Esophagus squamous epithelium (tissue), 5 donors: ENCODE data around the gene TMEM266. TPM values are rescaled to one million over a fixed set of nuclear protein-coding genes. Genes with fewer than 3 reads are reported as not detected.

Source experiments
- DNase-seq: peaks from one replicate; lab custom pipeline; 2025; lab: John Stamatoyannopoulos, UW
- H3K27ac ChIP-seq, 4 donors: fragments of 200-600 bp; sonication (generic); one replicate each; pipeline ENCODE4 v1.5.1; 2016 to 2019; ENCODE audit warnings: mild to moderate bottlenecking in 1 of 4
- H3K27me3 ChIP-seq, 4 donors: fragments of 200-600 bp; sonication (generic); 1 replicate in 3 of 4; 2 replicates in 1 of 4; pipeline versions ENCODE4 v1.5.1 to v1.6.0; 2017 to 2021; ENCODE audit warnings: antibody characterized with exemption in 1 of 4
- H3K36me3 ChIP-seq, 3 donors: fragments of 200-600 bp; sonication (generic); one replicate each; pipeline ENCODE4 v1.5.1; 2016 to 2019
- H3K4me1 ChIP-seq, 3 donors: fragments of 200-600 bp; sonication (generic); one replicate each; pipeline ENCODE4 v1.5.1; 2017 to 2019
- H3K4me3 ChIP-seq, 4 donors: fragments of 200-600 bp; sonication (generic); 1 replicate in 3 of 4; 2 replicates in 1 of 4; pipeline ENCODE4 v1.5.1; 2016 to 2019; ENCODE audit warnings: mild to moderate bottlenecking in 2 of 4, moderate library complexity in 1 of 4
- H3K9me3 ChIP-seq, 3 donors: fragments of 200-600 bp; sonication (generic); one replicate each; pipeline ENCODE4 v1.5.1; 2016 to 2019
- CTCF ChIP-seq, 6 experiments: fragments of 450-650 bp in 4 of 6; fragments of 200-600 bp in 2 of 6; sonication (generic) in 2 of 6; IDR thresholded peaks; one replicate each; pipeline ENCODE4 v1.5.1; 2016 to 2019; ENCODE audit warnings: antibody characterized with exemption in 6 of 6, mild to moderate bottlenecking in 4 of 6, moderate library complexity in 4 of 6
- POLR2A ChIP-seq, 4 donors: fragments of 450-650 bp; IDR thresholded peaks; one replicate each; pipeline ENCODE4 v1.6.1; 2017; ENCODE audit warnings: antibody characterized with exemption in 4 of 4, mild to moderate bottlenecking in 4 of 4, moderate library complexity in 3 of 4
- WGBS, 2 donors: methylation state at CpG; one replicate each; pipeline ENCODE4 v1.1.5; 2018; 5-methylcytosine and 5-hydroxymethylcytosine counted together
- intact Hi-C: fragments of 100-400 bp; cut with DNase I; formaldehyde crosslinking; loops from one replicate; pipeline ENCODE4 v1.15.0; 2022
- total RNA-seq, 4 donors: library from RNA; depleted of rRNA; stranded (reverse); fragments of >200 nt; gene quantifications; one replicate each; pipeline ENCODE4 v1.1.0, GENCODE V29; 2016
- donor health status: DM: yes; HTN: yes; CAD: no.

TMEM266 gene
- total RNA-seq, 4 donors from 2014 or later: 0.19 to 0.79 (median 0.29) TPM; not detected in 1

DNA sequence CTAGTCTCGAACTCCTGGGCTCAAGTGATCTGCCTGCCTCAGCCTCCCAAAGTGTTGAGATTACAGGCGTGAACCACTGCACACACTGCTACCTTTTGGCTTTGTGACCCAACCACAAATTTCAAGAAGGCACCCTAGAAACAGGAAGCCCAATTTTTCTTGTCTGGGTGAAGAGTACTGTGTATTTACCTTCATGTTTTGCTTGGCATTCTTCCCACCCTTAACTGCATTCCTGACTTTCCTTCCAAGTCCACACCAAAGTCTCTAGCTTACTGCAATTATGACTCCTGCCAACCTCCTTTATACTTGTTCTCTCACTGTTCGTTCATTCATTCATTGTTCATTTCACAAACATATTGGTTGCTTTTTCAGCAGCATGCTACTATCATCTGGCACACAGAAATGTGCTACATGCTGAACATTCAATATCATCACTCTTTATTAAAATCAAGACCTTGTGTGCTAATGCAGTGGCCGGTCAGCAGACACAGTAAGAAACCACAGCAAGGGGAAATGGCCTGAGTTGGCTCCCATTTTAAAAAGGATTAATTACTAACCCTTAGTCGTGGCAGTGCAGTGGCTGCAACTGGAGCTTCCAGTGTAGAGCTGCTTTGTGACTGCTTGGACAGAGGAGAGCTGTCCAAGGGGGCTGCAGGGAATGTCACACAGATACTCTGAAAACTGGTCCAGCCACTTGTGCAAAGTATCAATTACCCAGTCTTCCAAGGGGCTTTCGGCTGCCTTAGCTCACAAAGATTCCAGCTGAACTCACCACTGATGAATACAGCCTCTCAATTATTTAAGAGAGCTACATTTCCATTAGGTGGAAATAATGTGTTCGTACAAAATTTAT, 157.5 kb downstream of the TMEM266 start:
- H3K4me3 ChIP-seq: no peak overlapping the region
- TF ChIP-seq POLR2A (IDR thresholded peaks at IDR 0.05) (no peak), CTCF (IDR thresholded peaks at IDR 0.05) (no peak)
- no peaks in the 10 kb centered on the region for H3K9me3 ChIP-seq
- WGBS, 2 donors: 53 to 59% methylated on average over 6 of the region's 7 CpGs
- H3K27ac ChIP-seq: no peak overlapping the region
- H3K27me3 ChIP-seq: no peaks in the 10 kb centered on the region
- peaks cover 0 to 15% (median 7%) of the 10 kb centered on the region in 3 donors for H3K4me1 ChIP-seq
- intact Hi-C loops: no loop called here
- no peak for DNase-seq
- H3K36me3 ChIP-seq: peaks cover 0 to 61% (median 4%) of the 10 kb centered on the region in 3 donors

DNA sequence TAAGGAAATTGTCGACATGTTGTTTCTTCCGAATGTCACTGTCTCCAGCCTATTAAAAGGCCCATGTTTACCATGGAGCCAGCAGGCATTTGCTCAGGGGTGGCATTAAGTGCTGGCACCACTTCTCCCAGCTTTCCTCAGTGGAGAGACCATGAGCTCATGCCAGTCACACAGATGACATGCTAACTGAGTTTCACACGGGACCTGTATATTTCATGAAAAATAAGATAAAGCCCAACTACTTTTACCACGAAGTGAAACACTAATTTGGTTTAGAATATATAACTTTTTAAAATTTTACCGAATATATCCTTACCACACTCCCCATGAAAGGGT, 158.1 kb downstream of the TMEM266 start:
- intact Hi-C loops: no loop called here
- no peak for TF ChIP-seq POLR2A (IDR thresholded peaks at IDR 0.05)
- no peak for TF ChIP-seq CTCF (IDR thresholded peaks at IDR 0.05)

DNA sequence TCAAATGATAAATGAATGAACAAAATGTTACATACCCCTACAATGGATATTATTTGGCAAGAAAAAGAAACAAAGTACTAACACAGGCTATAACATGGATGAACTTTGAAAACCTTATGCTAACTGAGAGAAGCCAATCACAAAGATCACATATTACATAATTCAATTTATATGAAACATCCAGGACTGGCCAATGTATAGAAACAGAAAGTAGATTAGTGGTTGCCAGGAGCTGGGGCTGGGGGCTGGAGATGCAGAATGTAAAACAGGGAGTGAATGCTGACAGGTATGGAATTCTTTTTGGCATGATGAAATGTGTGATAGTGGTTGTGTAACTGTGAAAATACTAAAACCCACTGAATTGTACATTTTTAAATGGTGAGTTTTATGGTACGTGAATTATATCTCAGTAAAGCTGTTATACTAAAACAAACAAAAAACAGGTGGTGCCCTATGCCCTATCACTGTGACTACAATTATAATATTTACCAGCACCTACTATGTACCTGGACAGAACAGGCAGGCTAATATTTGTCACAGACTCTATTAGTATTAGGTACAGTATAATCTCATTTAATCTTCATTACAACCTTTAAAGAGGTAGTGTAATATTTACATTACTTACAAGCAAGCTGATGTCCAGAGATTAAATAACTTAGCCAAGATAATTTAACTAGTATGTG, 161.4 kb downstream of the TMEM266 start:
- 92 to 94% methylated on average over 1 of the region's 1 CpG for WGBS, 2 donors
- H3K36me3 ChIP-seq: peaks cover 0 to 59% (median 9%) of the 10 kb centered on the region in 3 donors
- no peak for TF ChIP-seq POLR2A (IDR thresholded peaks at IDR 0.05)
- TF ChIP-seq CTCF (IDR thresholded peaks at IDR 0.05): no peak
- no peaks in the 10 kb centered on the region for H3K27me3 ChIP-seq
- intact Hi-C loops: no loop called here
- H3K27ac ChIP-seq: no peak overlapping the region
- no peaks in the 10 kb centered on the region for H3K9me3 ChIP-seq
- no peak for DNase-seq
- H3K4me3 ChIP-seq: no peak overlapping the region
- peaks cover 0 to 15% (median 7%) of the 10 kb centered on the region in 3 donors for H3K4me1 ChIP-seq

More for the DNA sequence above, 158.1 kb downstream of the TMEM266 start:
- H3K27ac ChIP-seq: no peak overlapping the region
- H3K4me1 ChIP-seq: peaks cover 0 to 15% (median 7%) of the 10 kb centered on the region in 3 donors
- peaks cover 0 to 60% (median 4%) of the 10 kb centered on the region in 3 donors for H3K36me3 ChIP-seq
- H3K27me3 ChIP-seq: no peaks in the 10 kb centered on the region
- no peak overlapping the region for H3K4me3 ChIP-seq
- DNase-seq: no peak
- WGBS, 2 donors: 88 to 89% methylated on average over 5 of the region's 5 CpGs
- no peaks in the 10 kb centered on the region for H3K9me3 ChIP-seq

GRCh38 chr15:76222159-76222558, 162.4 kb downstream of the TMEM266 start:
- WGBS, 2 donors: 94 to 97% methylated on average over 4 of the region's 4 CpGs
- TF ChIP-seq POLR2A (IDR thresholded peaks at IDR 0.05) (no peak), CTCF (IDR thresholded peaks at IDR 0.05) (no peak)
- intact Hi-C loops: no loop called here
- peaks cover 0 to 65% (median 9%) of the 10 kb centered on the region in 3 donors for H3K36me3 ChIP-seq
- no peak overlapping the region for H3K27ac ChIP-seq
- no peak for DNase-seq
- H3K4me1 ChIP-seq: peaks cover 0 to 8% (median 7%) of the 10 kb centered on the region in 3 donors
- no peaks in the 10 kb centered on the region for H3K27me3 ChIP-seq
- no peak overlapping the region for H3K4me3 ChIP-seq
- no peaks in the 10 kb centered on the region for H3K9me3 ChIP-seq

DNA sequence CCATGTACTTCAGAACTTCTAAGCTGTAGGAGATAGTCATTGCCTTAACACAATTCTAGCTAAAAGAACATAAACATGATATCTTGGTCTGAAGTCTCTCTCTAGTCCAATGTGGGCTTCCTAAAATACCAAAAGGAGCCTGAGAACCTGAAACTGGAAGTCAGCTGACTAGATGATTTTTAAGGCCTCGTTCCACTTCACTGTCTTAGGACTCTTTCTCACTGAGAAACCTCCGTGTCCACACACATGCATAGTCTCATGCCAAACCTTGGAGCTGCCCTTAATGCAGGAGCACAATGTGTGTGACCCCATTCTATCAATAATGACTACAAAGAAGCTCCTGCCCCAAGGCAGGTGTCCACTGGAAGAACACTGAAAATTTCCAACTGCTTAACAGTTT, 163.7 kb downstream of the TMEM266 start:
- intact Hi-C loops: no loop called here
- Histone ChIP-seq H3K36me3 (peaks cover 0 to 77% (median 9%) of the 10 kb centered on the region in 3 donors), H3K4me1 (no peaks in the 10 kb centered on the region), H3K4me3 (no peak overlapping the region), H3K27ac (no peak overlapping the region), H3K27me3 (no peaks in the 10 kb centered on the region), H3K9me3 (no peaks in the 10 kb centered on the region)
- no peak for TF ChIP-seq CTCF (IDR thresholded peaks at IDR 0.05)
- TF ChIP-seq POLR2A (IDR thresholded peaks at IDR 0.05): no peak
- WGBS, 2 donors: 96 to 100% methylated on average over 2 of the region's 2 CpGs
- no peak for DNase-seq
